KOPT-K1 (cell line): ENCODE data around the gene SCRT2.

Experiments
- H3K27ac ChIP-seq: fragments of 200-600 bp; sonication (generic); 2 replicates; pipeline ENCODE4 v1.5.1; 2016; ENCODE audit warnings: antibody characterized with exemption, mild to moderate bottlenecking, low read depth, low read length; ENCODE audit not compliant: poor library complexity, severe bottlenecking
- H3K36me3 ChIP-seq: fragments of 200-600 bp; sonication (generic); 2 replicates; pipeline ENCODE4 v1.5.1; 2017; ENCODE audit warnings: antibody characterized with exemption, mild to moderate bottlenecking, low read length, moderate library complexity; ENCODE audit not compliant: insufficient read depth
- H3K9me3 ChIP-seq: fragments of 200-600 bp; sonication (generic); 2 replicates; pipeline ENCODE4 v1.5.1; 2017; ENCODE audit warnings: antibody characterized with exemption, low read length, mild to moderate bottlenecking; ENCODE audit not compliant: insufficient read depth, poor library complexity, severe bottlenecking

Gene SCRT2

DNA sequence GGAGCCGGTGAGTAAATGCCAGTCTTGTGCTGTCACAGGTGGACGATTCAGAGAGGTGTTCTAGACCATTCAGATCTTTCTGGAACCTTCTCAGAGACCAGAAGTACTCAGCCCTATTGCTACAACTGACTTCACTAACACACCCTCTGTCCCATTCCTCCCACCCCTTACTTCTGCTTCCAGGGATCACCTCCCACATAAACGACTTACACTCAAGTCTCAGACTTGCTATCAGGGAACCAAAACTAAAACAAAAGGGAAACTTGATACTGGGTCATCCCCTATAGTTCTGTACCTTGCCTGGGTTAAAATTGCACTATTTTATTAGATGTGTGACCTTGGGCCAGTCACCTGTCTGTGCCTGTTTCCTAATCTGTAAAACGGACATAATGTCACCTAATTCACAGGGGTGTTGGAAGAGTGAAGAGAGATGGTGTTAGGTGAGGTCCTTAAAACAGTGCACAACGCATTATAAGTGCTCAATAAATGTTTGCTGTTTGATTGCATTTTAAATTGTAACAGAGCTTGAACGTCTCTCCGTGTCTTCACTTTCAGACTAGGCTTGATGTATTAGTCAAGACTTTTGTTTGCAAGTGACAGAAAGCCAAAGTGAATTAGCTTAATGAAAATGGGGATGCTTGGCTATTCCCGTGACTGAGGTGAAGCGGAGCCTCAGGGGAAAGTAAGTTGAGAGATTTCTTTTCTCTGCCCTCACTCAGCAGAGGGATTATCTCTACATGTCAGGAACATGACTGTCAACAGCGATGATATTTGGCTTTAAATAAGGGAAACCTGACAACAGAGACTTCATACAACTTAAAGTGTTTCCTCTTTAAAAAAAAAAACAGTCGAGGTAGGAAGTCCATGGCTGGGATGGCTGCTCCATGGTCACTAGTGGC lies 19.6 kb downstream of the SCRT2 start:
- Histone ChIP-seq H3K27ac (no peak overlapping the region), H3K9me3 (no peaks in the 10 kb centered on the region), H3K36me3 (no peaks in the 10 kb centered on the region)

DNA sequence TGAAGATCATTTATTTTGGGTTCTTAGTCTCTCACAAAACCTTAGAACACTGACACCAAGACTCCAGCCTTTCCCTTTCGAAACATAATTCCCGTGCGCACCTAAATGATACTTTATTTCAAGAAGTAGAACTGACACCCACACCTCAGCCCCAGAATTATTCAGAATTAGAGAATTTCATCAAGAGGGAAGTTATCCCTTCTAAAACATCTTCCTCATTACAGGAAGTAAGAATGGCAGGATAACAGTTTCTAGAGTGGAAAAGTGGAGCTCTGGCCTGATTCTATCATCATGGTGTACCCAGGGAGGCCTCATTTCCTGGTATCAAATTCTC lies 21.2 kb downstream of the SCRT2 start:
- Histone ChIP-seq H3K27ac (no peak overlapping the region), H3K36me3 (no peaks in the 10 kb centered on the region), H3K9me3 (no peaks in the 10 kb centered on the region)

DNA sequence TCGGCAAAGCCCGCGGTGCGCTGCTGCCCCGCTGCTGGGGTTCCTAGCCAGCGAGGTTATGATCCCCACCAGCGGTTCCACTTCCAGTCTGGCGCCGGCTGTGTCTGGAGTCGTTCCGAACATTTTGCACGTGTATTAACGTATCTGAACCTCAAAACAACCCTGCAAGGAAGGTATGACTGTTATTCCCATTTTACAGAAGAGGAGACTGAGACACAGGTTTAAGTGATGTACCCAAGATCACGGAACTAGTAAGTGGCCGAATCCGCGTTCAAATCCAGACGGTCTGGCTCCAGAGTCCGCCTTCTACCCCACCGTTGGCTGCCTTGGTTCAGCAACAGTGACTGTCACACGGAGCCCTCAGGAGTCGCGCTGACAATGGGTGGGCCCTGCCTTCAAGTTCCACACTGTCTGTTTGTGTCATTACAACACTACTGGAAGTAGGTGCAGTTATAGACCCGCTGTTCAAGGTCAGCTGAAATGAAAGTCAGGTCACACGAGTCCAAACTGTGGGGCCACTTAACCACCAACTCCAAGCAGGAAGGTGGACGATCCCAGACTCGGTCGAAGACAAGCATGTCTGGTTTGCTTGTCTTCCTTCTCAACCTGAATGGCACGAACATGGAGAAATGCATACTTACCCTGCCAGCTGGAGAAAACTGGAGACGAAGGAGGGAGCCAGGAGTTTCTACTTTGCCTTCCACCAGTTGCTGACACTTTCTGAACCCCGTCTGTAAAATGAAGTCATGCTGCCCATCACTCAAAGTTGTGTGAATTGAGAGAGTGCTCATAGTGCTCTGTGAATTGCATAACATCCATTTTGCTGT lies 21.8 kb downstream of the SCRT2 start:
- Histone ChIP-seq H3K9me3 (no peaks in the 10 kb centered on the region), H3K27ac (no peak overlapping the region), H3K36me3 (no peaks in the 10 kb centered on the region)

DNA sequence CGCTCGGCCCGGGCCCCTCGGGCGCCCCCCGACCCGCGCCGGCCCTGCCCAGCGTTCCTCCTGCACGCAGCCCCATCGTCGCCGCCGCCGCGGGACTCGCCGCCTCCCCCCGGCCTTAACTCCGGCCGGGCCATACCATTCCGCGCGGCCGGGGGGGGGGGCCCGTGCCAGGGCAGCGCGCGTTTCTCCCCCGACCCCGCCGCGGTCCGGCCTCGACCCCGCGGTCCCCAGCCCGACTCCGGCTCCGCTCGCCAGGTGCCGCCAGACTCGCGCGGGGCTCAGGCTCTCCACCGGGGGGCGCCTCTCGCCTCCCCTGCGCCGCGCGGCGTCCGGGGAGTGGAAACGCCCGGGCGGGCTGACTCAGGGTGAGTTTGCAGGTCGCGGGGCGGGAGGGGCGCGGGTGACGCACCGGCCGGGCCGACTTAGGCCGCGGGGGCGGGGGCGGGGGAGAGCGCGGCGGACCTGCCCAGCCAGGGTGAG lies 22.5 kb downstream of the SCRT2 start, which contains the start of gene SRXN1:
Gene SRXN1, minus strand, starts transcription at position 91 of the 480 bp plus-strand sequence. Its CDS starts 15 bp downstream, at position 76.
- H3K36me3 ChIP-seq, result no peaks in the 10 kb centered on the region
- H3K9me3 ChIP-seq, result no peaks in the 10 kb centered on the region
- no peak within 1 kb of the TSS for H3K27ac ChIP-seq

DNA sequence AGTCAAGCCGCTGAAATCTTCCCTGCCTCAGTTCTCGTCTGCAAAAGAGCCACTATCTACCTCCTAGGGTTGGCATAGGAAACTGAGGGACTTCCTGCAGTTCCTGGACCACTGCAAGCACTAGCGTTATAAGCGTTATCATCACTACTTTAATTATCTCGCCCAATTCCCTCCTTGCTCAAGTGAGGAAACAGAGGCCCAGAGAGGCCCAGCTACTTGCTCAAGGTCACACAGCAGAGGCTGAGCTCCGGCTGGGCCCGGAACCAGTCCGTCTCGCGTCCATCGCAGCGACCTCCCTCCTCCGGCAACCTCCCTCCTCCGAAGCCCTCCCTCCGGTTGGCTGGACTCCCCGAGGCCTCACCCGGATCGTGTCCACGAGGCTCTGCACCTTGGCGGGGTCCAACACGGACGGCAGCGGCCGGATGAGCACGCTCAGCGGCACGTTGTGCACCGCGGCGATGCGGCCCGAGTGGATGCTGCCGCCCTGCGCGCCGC lies 22.9 kb downstream of the SCRT2 start:
- no peaks in the 10 kb centered on the region for H3K9me3 ChIP-seq
- H3K27ac ChIP-seq, result no peak overlapping the region
- no peaks in the 10 kb centered on the region for H3K36me3 ChIP-seq

DNA sequence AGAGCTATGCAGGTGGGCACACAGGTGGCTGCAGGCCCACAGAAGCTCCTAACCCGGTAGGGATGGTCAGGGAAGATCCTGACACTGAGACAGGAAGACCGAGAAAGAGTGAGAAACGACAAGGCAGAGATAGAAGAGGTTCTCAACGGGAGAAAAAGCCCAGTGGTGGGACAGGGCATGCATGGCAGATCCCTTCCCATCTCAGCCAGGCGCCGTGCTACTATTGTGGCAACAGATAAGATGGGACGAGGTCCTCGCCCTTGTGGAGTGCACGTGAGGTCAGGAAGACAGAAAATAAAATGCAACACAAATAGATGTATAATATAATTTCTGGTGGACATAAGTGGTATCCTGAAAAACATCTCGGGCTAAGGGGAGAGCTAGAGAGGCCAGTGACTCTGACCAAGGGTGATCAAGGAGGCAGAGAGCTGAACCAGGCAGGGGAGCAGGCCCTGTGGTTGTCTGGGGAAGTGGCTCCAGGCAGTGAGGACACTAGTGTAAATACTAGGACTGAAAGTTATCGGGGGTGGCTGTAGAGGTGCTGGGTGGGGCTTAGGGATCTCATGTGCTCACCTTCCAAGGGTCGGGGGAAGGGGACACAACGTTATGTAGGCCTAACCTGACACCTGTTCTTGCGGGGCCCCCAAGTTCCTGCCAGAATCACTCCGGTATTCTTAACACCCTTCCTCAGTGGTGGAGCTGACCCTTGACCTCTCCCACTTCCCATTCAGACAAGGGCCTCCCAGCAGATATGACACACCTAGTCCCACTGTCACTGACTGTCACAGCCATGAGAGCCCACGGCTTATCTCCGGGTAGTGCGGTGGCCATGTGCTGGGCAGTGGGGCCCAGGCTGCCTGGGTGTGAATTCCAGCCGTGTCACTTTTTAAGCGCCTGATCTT lies 23.6 kb downstream of the SCRT2 start:
- Histone ChIP-seq H3K9me3 (no peaks in the 10 kb centered on the region), H3K27ac (no peak overlapping the region), H3K36me3 (no peaks in the 10 kb centered on the region)

DNA sequence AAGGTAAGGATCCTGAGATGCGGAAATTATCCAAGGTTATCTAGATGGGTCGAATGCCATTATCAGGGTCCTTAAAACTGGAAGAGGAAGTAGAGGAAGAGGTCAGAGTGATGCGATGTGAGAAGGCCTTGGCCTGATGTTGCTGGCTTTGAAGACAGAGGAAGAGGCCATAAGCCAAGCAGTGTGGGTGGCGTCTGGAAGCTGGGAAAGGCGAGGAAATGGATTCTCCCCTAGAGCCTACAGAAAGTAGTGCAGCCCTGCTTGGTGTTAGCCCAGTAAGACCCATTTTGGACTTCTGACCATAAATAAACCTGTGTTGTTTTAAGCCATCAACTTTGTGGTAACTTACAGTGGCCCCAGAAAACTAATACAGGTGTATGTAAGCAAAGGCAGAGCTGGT lies 24.6 kb downstream of the SCRT2 start:
- Histone ChIP-seq H3K36me3 (no peaks in the 10 kb centered on the region), H3K9me3 (no peaks in the 10 kb centered on the region), H3K27ac (no peak overlapping the region)

DNA sequence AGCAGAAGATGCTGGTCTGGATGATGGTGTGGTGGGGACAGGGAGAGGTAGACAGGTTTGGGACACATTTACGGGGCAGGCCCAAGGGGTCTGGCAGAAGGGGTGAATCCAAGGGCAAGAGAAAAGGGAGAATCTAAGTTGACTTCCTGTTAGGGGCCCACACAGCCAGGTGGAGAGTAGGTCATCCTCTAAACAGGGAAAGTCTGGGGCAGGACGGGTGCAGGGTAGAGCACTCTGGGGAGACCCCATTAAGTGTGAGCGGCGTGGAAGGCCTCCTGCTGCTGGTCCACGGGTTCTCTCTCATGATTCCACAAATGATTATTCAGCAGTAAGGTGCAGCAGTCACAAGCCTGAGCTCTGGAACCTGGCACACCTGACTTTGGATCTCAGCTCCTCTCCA lies 25.3 kb downstream of the SCRT2 start:
- Histone ChIP-seq H3K9me3 (no peaks in the 10 kb centered on the region), H3K36me3 (no peaks in the 10 kb centered on the region), H3K27ac (no peak overlapping the region)

DNA sequence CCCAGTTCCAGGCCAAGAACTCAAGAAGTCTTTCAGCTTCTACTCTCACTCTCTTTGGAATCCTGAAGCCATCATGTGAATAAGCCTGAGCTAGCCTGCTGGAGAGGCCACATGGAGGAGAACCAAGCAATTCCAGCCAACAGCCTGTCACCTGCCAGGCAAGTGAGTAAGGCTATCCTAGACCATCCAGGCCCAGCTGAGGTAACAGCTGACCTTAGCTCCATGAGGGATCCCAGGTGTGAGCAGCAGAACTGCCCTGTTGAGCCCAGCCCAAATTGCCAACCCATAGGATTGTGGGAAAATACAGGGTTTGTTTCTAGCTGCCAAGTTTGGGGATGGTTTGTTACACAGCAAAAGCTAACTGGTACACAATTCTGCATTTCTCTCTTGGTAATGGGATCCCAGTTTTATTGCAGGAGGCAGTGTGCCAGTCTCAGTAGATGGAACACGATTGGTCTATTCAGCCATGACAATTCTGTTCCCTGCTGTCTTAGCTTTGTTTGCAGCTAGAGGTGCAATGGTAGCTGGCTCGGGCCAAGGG lies 28.1 kb downstream of the SCRT2 start:
- Histone ChIP-seq H3K27ac (no peak overlapping the region), H3K36me3 (no peaks in the 10 kb centered on the region), H3K9me3 (no peaks in the 10 kb centered on the region)

DNA sequence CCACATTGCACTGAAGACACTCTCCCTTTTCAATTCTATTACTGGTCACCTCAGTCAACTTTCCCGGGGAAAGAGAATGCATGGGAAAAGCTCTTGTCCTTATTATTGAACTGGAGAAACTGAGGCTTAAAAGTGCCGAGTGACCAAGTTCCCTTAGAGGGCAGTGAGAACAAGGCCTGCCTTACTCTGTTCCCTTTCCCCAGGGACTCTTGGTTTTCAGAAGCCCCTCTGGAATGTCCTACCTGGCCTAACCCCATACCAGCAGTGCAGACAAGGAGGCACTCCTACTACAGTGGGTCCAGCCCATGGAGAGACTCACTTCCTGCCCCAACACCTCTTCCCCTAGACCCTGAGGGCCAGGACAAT lies 28.8 kb downstream of the SCRT2 start:
- H3K9me3 ChIP-seq, result no peaks in the 10 kb centered on the region
- no peaks in the 10 kb centered on the region for H3K36me3 ChIP-seq
- H3K27ac ChIP-seq, result no peak overlapping the region

DNA sequence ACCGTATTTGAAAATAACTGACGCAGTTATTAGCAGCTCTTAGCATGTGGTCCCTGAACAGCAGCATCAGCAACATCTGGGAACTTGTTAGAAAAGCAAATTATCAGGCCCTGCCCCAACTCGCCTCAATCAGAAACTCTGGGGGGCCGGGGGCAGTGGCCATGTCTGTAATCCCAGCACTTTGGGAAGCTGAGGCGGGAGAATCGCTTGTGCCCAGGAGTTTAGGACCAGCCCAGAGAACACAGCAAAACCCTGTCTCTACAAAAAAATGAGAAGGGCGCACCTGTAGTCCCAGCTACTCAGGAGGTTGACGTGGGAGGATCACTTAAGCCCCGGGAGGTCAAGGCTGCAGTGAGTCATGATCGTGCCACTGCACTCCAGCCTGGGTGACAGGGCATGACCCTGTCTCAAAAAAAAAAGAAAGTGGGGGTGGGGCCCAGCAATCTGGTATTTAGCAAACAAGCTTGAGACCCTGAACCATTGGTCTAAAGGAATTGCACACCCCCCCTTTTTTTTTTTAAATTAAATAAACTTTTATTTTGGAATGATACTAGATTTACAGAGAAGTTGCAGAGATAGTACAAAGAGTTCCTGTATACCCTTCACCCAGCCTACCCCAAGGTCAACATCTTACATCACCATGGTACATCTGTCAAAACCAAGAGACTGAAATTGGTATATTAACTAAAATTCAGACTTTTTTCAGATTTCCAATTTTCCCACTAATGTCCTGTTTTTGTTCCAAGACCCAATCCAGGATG lies 29.3 kb downstream of the SCRT2 start:
- Histone ChIP-seq H3K9me3 (no peaks in the 10 kb centered on the region), H3K27ac (no peak overlapping the region), H3K36me3 (no peaks in the 10 kb centered on the region)

DNA sequence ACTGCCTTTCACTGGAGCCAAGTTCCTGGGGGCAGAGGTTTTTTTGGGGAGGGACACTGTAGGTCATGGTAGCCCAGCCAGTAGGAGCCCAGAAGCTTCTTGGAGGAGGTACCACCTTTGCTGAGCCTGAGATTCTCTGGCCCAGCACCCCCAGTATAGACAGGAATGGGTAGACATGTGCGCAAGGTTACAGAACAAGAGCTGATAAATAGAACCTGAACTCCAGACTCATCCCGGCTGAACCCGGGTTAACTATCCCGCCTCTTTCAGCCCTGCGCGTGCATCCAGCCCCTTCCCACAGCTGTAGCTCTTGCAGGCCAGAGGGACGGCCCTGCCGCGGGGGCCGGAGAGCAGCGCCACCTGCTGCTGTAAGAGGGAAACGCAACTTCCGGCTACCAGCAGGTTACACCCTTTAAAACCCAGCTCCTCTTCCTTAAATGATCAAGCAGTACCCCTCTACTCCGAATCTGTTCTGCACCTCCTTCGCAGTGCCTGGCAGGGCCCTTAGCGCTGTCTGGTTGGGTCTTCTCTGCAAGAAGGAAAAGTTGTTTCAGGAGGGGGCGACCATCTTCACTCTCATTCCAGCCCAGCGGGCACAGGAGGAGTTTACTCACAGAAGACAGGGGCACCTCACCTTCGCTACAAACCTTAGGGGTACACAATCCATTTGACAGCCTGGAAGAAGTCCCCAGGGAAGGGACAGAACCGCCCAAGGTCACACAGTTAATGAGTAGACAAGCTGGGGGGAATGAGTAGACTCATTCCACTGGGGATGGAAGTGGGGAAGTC lies 30.1 kb downstream of the SCRT2 start:
- H3K27ac ChIP-seq, result no peak overlapping the region
- H3K36me3 ChIP-seq, result no peaks in the 10 kb centered on the region

DNA sequence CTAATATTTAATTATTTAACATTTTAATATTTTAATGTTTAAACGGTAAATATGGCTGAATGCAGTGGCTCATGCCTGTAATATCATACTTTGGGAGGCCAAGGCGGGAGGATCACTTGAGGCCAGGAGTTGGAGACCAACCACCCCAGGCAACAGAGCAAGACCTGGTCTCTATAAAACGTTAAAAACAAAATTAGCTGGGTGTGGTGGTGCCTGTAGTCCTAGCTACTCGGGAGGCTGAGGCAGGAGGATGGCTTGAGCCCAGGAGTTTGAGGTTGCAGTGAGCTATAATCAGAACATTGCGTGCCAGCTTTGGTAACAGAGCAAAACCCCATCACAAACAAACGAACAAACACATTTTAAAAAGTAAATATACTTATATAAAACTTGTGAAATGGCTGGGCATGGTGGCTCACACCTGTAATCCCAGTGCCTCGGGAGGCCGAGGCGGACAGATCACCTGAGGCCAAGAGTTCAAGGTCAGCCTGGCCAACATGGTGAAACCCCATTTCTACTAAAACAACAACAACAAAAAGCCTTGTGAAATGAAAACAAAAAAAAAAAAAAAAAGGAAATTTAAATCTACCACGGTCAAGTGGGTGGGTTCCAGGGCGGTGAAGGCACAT lies 30.8 kb downstream of the SCRT2 start:
- Histone ChIP-seq H3K9me3 (no peaks in the 10 kb centered on the region), H3K36me3 (no peaks in the 10 kb centered on the region), H3K27ac (no peak overlapping the region)

More for the DNA sequence above, 30.1 kb downstream of the SCRT2 start:
- H3K9me3 ChIP-seq, result no peaks in the 10 kb centered on the region
